ENCODE data around the gene SCYGR1.
"Not testable (repeated sequence)": the region's sequence is repeated elsewhere in the genome, so short reads cannot be mapped to it uniquely, and the experiment has no call there.

- not testable (repeated sequence) for TF ChIP-seq POLR2AphosphoS5 (IDR thresholded peaks at IDR 0.05; ENCODE audit: low read depth, low read length); SIN3A (IDR thresholded peaks at IDR 0.05; ENCODE audit: borderline replicate concordance, insufficient read depth, low read depth, low read length)
- TF ChIP-seq, protein P1, sequence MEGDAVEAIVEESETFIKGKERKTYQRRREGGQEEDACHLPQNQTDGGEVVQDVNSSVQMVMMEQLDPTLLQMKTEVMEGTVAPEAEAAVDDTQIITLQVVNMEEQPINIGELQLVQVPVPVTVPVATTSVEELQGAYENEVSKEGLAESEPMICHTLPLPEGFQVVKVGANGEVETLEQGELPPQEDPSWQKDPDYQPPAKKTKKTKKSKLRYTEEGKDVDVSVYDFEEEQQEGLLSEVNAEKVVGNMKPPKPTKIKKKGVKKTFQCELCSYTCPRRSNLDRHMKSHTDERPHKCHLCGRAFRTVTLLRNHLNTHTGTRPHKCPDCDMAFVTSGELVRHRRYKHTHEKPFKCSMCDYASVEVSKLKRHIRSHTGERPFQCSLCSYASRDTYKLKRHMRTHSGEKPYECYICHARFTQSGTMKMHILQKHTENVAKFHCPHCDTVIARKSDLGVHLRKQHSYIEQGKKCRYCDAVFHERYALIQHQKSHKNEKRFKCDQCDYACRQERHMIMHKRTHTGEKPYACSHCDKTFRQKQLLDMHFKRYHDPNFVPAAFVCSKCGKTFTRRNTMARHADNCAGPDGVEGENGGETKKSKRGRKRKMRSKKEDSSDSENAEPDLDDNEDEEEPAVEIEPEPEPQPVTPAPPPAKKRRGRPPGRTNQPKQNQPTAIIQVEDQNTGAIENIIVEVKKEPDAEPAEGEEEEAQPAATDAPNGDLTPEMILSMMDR (IDR thresholded peaks at IDR 0.05) = not testable (repeated sequence)
Measured at GRCh38 chr2:227387583-227387982, at the start of gene SCYGR1.
